ENCODE measurements around the gene STIMATE. TPM values are rescaled to one million over a fixed set of nuclear protein-coding genes. Genes with fewer than 3 reads are reported as not detected.

STIMATE gene
- total and polyA plus RNA-seq, 2 experiments from 2014 or later, result 7.3 to 17.4 TPM

- no peak overlapping the region for H3K4me3 ChIP-seq
- no peak overlapping the region for H3K27ac ChIP-seq
- no peak for TF ChIP-seq CTCF (IDR thresholded peaks at IDR 0.05; ENCODE audit: low read depth, low read length)
- no peaks in the 10 kb centered on the region for H3K4me1 ChIP-seq (ENCODE audit: low read depth)
- no peak for DNase-seq (ENCODE audit: low read depth in 1 of 2, low spot score in 1 of 2)
- no peaks in the 10 kb centered on the region for H3K27me3 ChIP-seq
- no peaks in the 10 kb centered on the region for H3K36me3 ChIP-seq
- H3K9me3 ChIP-seq (ENCODE audit: low read depth), result no peaks in the 10 kb centered on the region
Observed at GRCh38 chr3:52788890-52789745, 108.2 kb downstream of the STIMATE start.

- no peaks in the 10 kb centered on the region for H3K4me1 ChIP-seq (ENCODE audit: low read depth)
- TF ChIP-seq CTCF (IDR thresholded peaks at IDR 0.05; ENCODE audit: low read depth, low read length), result no peak
Observed at GRCh38 chr3:52787672-52788625, 109.4 kb downstream of the STIMATE start.

GRCh38 chr3:52787246-52787645 is 110.1 kb downstream of the STIMATE start:
- H3K27ac ChIP-seq, result no peak overlapping the region
- H3K27me3 ChIP-seq, result peaks cover under 1% of the 10 kb centered on the region
- H3K4me1 ChIP-seq (ENCODE audit: low read depth), result no peaks in the 10 kb centered on the region
- DNase-seq (ENCODE audit: low read depth in 1 of 2, low spot score in 1 of 2), result no peak
- H3K36me3 ChIP-seq, result no peaks in the 10 kb centered on the region
- H3K4me3 ChIP-seq, result no peak overlapping the region
- TF ChIP-seq CTCF (IDR thresholded peaks at IDR 0.05; ENCODE audit: low read depth, low read length), result no peak
- no peaks in the 10 kb centered on the region for H3K9me3 ChIP-seq (ENCODE audit: low read depth)

More at GRCh38 chr3:52787672-52788625, 109.4 kb downstream of the STIMATE start:
- Histone ChIP-seq H3K4me3 (no peak overlapping the region), H3K36me3 (no peaks in the 10 kb centered on the region), H3K9me3 (ENCODE audit: low read depth) (no peaks in the 10 kb centered on the region), H3K27ac (no peak overlapping the region), H3K27me3 (no peaks in the 10 kb centered on the region)
- no peak for DNase-seq (ENCODE audit: low read depth in 1 of 2, low spot score in 1 of 2)

Other genes with a start within 250 kb of the STIMATE start
- gene PBRM1, start 211.6 kb downstream of the STIMATE start, total RNA-seq, result 48.8 and 76.2 TPM in 2 replicates
- gene PBRM1, start 211.6 kb downstream of the STIMATE start, polyA plus RNA-seq, result 64.0 and 66.4 TPM in 2 replicates
- gene GNL3, start 211.5 kb downstream of the STIMATE start, total RNA-seq, result 53.8 and 57.3 TPM in 2 replicates
- 83.2 and 92.2 TPM in 2 replicates for gene GNL3, start 211.5 kb downstream of the STIMATE start, polyA plus RNA-seq
- 75.4 and 85.0 TPM in 2 replicates for gene GLT8D1, start 191.8 kb downstream of the STIMATE start, total RNA-seq
- 74.2 and 75.4 TPM in 2 replicates for gene GLT8D1, start 191.8 kb downstream of the STIMATE start, polyA plus RNA-seq
- gene SPCS1, start 191.4 kb downstream of the STIMATE start, total RNA-seq, result 103 and 173 TPM in 2 replicates
- 217 and 234 TPM in 2 replicates for gene SPCS1, start 191.4 kb downstream of the STIMATE start, polyA plus RNA-seq
- gene NEK4, start 126.6 kb downstream of the STIMATE start, total RNA-seq, result 14.7 and 22.5 TPM in 2 replicates
- 11.2 and 12.4 TPM in 2 replicates for gene NEK4, start 126.6 kb downstream of the STIMATE start, polyA plus RNA-seq
- not detected in 2 replicates for gene ITIH1, start 119.9 kb downstream of the STIMATE start, total RNA-seq
- 0.20 TPM in 1 of 2 replicates, not detected in the other for gene ITIH1, start 119.9 kb downstream of the STIMATE start, polyA plus RNA-seq
- 0.06 TPM in 1 of 2 replicates, not detected in the other for gene ITIH3, start 102.8 kb downstream of the STIMATE start, total RNA-seq
- gene ITIH3, start 102.8 kb downstream of the STIMATE start, polyA plus RNA-seq, result 0.88 TPM in 1 of 2 replicates, not detected in the other
- gene ITIH4, start 66.9 kb downstream of the STIMATE start, total RNA-seq, result 2.3 and 2.9 TPM in 2 replicates
- 1.7 and 2.0 TPM in 2 replicates for gene ITIH4, start 66.9 kb downstream of the STIMATE start, polyA plus RNA-seq
- 1.9 TPM in 1 of 2 replicates, not detected in the other for gene MUSTN1, start 62.5 kb downstream of the STIMATE start, total RNA-seq
- gene MUSTN1, start 62.5 kb downstream of the STIMATE start, polyA plus RNA-seq, result not detected in 2 replicates
- gene SFMBT1, start 148.5 kb upstream of the STIMATE start, total RNA-seq, result 3.1 and 6.1 TPM in 2 replicates
- 3.4 and 4.2 TPM in 2 replicates for gene SFMBT1, start 148.5 kb upstream of the STIMATE start, polyA plus RNA-seq
- 5.4 and 8.1 TPM in 2 replicates for gene RFT1, start 232.9 kb upstream of the STIMATE start, total RNA-seq
- gene RFT1, start 232.9 kb upstream of the STIMATE start, polyA plus RNA-seq, result 16.1 and 16.7 TPM in 2 replicates

Measured in cardiac muscle cell (in vitro differentiated cells and primary cell).